ENCODE data around the gene PRR13.
"Not testable (repeated sequence)": the region's sequence is repeated elsewhere in the genome, so short reads cannot be mapped to it uniquely, and the experiment has no call there.

Gene PRR13

GRCh38 chr12:53465679-53466078, 24.1 kb downstream of the PRR13 start:
- no peak for TF ChIP-seq JUND (IDR thresholded peaks at IDR 0.05; ENCODE audit: low read depth)
- in situ Hi-C loops (cut with HindIII; ENCODE audit: low pct_unique_long_range_greater_than_20kb, low sequenced_read_pairs), result no loop called here
- DNase-seq (ENCODE audit: low read depth in 1 of 2, low spot score in 1 of 2), result no peak

GRCh38 chr12:53466640-53467039, 25.1 kb downstream of the PRR13 start:
- TF ChIP-seq JUND (IDR thresholded peaks at IDR 0.05; ENCODE audit: low read depth), result no peak
- no peak for DNase-seq (ENCODE audit: low read depth in 1 of 2, low spot score in 1 of 2)
- in situ Hi-C loops (cut with HindIII; ENCODE audit: low pct_unique_long_range_greater_than_20kb, low sequenced_read_pairs), result no loop called here

- TF ChIP-seq JUND (IDR thresholded peaks at IDR 0.05; ENCODE audit: low read depth), result no peak
- in situ Hi-C loops (cut with HindIII; ENCODE audit: low pct_unique_long_range_greater_than_20kb, low sequenced_read_pairs), result no loop called here
- DNase-seq (ENCODE audit: low read depth in 1 of 2, low spot score in 1 of 2), result no peak
Measured at GRCh38 chr12:53467082-53467481, 25.5 kb downstream of the PRR13 start.

GRCh38 chr12:53467880-53468279, 26.3 kb downstream of the PRR13 start:
- no peak for DNase-seq (ENCODE audit: low read depth in 1 of 2, low spot score in 1 of 2)
- in situ Hi-C loops (cut with HindIII; ENCODE audit: low pct_unique_long_range_greater_than_20kb, low sequenced_read_pairs), result no loop called here
- no peak for TF ChIP-seq JUND (IDR thresholded peaks at IDR 0.05; ENCODE audit: low read depth)

GRCh38 chr12:53468282-53468681, 26.7 kb downstream of the PRR13 start:
- in situ Hi-C loops (cut with HindIII; ENCODE audit: low pct_unique_long_range_greater_than_20kb, low sequenced_read_pairs), result no loop called here
- no peak for DNase-seq (ENCODE audit: low read depth in 1 of 2, low spot score in 1 of 2)
- no peak for TF ChIP-seq JUND (IDR thresholded peaks at IDR 0.05; ENCODE audit: low read depth)

- no peak for TF ChIP-seq JUND (IDR thresholded peaks at IDR 0.05; ENCODE audit: low read depth)
- no peak for DNase-seq (ENCODE audit: low read depth in 1 of 2, low spot score in 1 of 2)
- in situ Hi-C loops (cut with HindIII; ENCODE audit: low pct_unique_long_range_greater_than_20kb, low sequenced_read_pairs), result no loop called here
Measured at GRCh38 chr12:53472056-53472582, 30.6 kb downstream of the PRR13 start.

GRCh38 chr12:53474077-53474476, 32.5 kb downstream of the PRR13 start:
- no peak for TF ChIP-seq JUND (IDR thresholded peaks at IDR 0.05; ENCODE audit: low read depth)
- DNase-seq (ENCODE audit: low read depth in 1 of 2, low spot score in 1 of 2), result no peak
- in situ Hi-C loops (cut with HindIII; ENCODE audit: low pct_unique_long_range_greater_than_20kb, low sequenced_read_pairs), result no loop called here

GRCh38 chr12:53474819-53475218, 33.3 kb downstream of the PRR13 start:
- TF ChIP-seq JUND (IDR thresholded peaks at IDR 0.05; ENCODE audit: low read depth), result no peak
- DNase-seq (ENCODE audit: low read depth in 1 of 2, low spot score in 1 of 2), result no peak
- in situ Hi-C loops (cut with HindIII; ENCODE audit: low pct_unique_long_range_greater_than_20kb, low sequenced_read_pairs), result no loop called here

GRCh38 chr12:53476769-53477209, 35.3 kb downstream of the PRR13 start:
- DNase-seq (ENCODE audit: low read depth in 1 of 2, low spot score in 1 of 2), result no peak

GRCh38 chr12:53478865-53479264, 37.3 kb downstream of the PRR13 start:
- no peak for TF ChIP-seq JUND (IDR thresholded peaks at IDR 0.05; ENCODE audit: low read depth)
- in situ Hi-C loops (cut with HindIII; ENCODE audit: low pct_unique_long_range_greater_than_20kb, low sequenced_read_pairs), result no loop called here
- DNase-seq (ENCODE audit: low read depth in 1 of 2, low spot score in 1 of 2), result no peak

More at GRCh38 chr12:53476769-53477209, 35.3 kb downstream of the PRR13 start:
- in situ Hi-C loops (cut with HindIII; ENCODE audit: low pct_unique_long_range_greater_than_20kb, low sequenced_read_pairs), result no loop called here
- no peak for TF ChIP-seq JUND (IDR thresholded peaks at IDR 0.05; ENCODE audit: low read depth)

- DNase-seq (ENCODE audit: low read depth in 1 of 2, low spot score in 1 of 2), result no peak
- in situ Hi-C loops (cut with HindIII; ENCODE audit: low pct_unique_long_range_greater_than_20kb, low sequenced_read_pairs), result no loop called here
- TF ChIP-seq JUND (IDR thresholded peaks at IDR 0.05; ENCODE audit: low read depth), result no peak
Measured at GRCh38 chr12:53479331-53479730, 37.8 kb downstream of the PRR13 start.

GRCh38 chr12:53480491-53481442, 39.2 kb downstream of the PRR13 start:
- TF ChIP-seq JUND (IDR thresholded peaks at IDR 0.05; ENCODE audit: low read depth), result no peak
- in situ Hi-C loops (cut with HindIII; ENCODE audit: low pct_unique_long_range_greater_than_20kb, low sequenced_read_pairs), result no loop called here
- no peak for DNase-seq (ENCODE audit: low read depth in 1 of 2, low spot score in 1 of 2)

GRCh38 chr12:53481458-53481857, 39.9 kb downstream of the PRR13 start:
- DNase-seq (ENCODE audit: low read depth in 1 of 2, low spot score in 1 of 2); in situ Hi-C loops (cut with HindIII; ENCODE audit: low pct_unique_long_range_greater_than_20kb, low sequenced_read_pairs): not testable (repeated sequence)

Data from T47D (cell line).